HL-60 (cell line): ENCODE data around the gene SLC17A7.

Source experiments
- DNase-seq, 2 experiments: peaks; one replicate each; pipeline ENCODE4 v3.0.0-alpha.2; 2010 to 2020; ENCODE audit warnings: low read depth in 1 of 2, low spot score in 1 of 2
- H3K27ac ChIP-seq: fragments of 250-450 bp; sonication (Bioruptor Pico); replicated peaks from 2 replicates; pipeline ENCODE4 v1.5.1; 2020; ENCODE audit warnings: mild to moderate bottlenecking, moderate library complexity
- H3K27me3 ChIP-seq: fragments of 250-450 bp; sonication (Bioruptor Pico); 2 replicates; pipeline ENCODE4 v1.5.1; 2021; ENCODE audit warnings: mild to moderate bottlenecking, moderate library complexity; ENCODE audit not compliant: insufficient read depth, poor library complexity, severe bottlenecking
- H3K4me3 ChIP-seq: replicated peaks from 2 replicates; pipeline ENCODE4 v1.5.1; 2011; ENCODE audit warnings: mild to moderate bottlenecking, control low read depth, low read length; ENCODE audit not compliant: insufficient read depth
- CTCF ChIP-seq: IDR thresholded peaks from one replicate; pipeline ENCODE4 v1.5.1; 2011; ENCODE audit warnings: low read length, control low read depth, inconsistent platforms; ENCODE audit not compliant: insufficient read depth
- GABPA ChIP-seq: IDR thresholded peaks from 2 replicates; pipeline ENCODE4 v1.6.1; 2012; ENCODE audit warnings: low read depth
- POLR2AphosphoS5 ChIP-seq: IDR thresholded peaks from 2 replicates; pipeline ENCODE4 v1.6.1; 2012; ENCODE audit warnings: low read depth
- REST ChIP-seq: IDR thresholded peaks from 2 replicates; pipeline ENCODE4 v1.6.1; 2012; ENCODE audit warnings: low read depth; ENCODE audit not compliant: insufficient replicate concordance
- SPI1 ChIP-seq: IDR thresholded peaks from 2 replicates; pipeline ENCODE4 v1.6.1; 2012; ENCODE audit warnings: low read depth, mild to moderate bottlenecking, borderline replicate concordance

Gene SLC17A7

GRCh38 chr19:49479975-49480628, 38.8 kb upstream of the SLC17A7 start:
- DNase-seq = no peak
- Histone ChIP-seq H3K27ac (no peak overlapping the region), H3K27me3 (no peaks in the 10 kb centered on the region), H3K4me3 (no peak overlapping the region)
- TF ChIP-seq GABPA (no peak), SPI1 (no peak), CTCF (no peak), POLR2AphosphoS5 (no peak), REST (no peak)

- TF ChIP-seq SPI1 (no peak), REST (no peak), CTCF (peak; percentile 57)
- Histone ChIP-seq H3K27ac (no peak overlapping the region), H3K27me3 (no peaks in the 10 kb centered on the region), H3K4me3 (no peak overlapping the region)
- peak in 1 of 2 experiments; percentile 60 for DNase-seq
These were observed 34.9 kb upstream of the SLC17A7 start for GRCh38 chr19:49475995-49476880.

- Histone ChIP-seq H3K4me3 (no peak overlapping the region), H3K27me3 (no peaks in the 10 kb centered on the region), H3K27ac (no peak overlapping the region)
- TF ChIP-seq CTCF = no peak
- no peak for TF ChIP-seq REST
- TF ChIP-seq POLR2AphosphoS5 = no peak
- no peak for TF ChIP-seq SPI1
- TF ChIP-seq GABPA = no peak
- no peak for DNase-seq
These were observed 34.0 kb upstream of the SLC17A7 start for GRCh38 chr19:49475191-49475917.
